Fibroblast of lung (primary cell): Measurements from ENCODE around the gene CDH4.

Experiments used
- EZH2 ChIP-seq: IDR thresholded peaks from 2 replicates; pipeline ENCODE4 v1.5.1; 2012; ENCODE audit warnings: low read length, control low read depth, mild to moderate bottlenecking; ENCODE audit errors: missing control alignments
- TF ChIP-seq, protein P1 (sequence below), 2 donors: IDR thresholded peaks in 1 of 2; conservative IDR thresholded peaks in 1 of 2; 1 replicate in 1 of 2; 2 replicates in 1 of 2; pipeline ENCODE4 v1.5.1; 2011 to 2012; ENCODE audit warnings: low read length in 2 of 2, control low read depth in 1 of 2, inconsistent platforms in 1 of 2, low read depth in 1 of 2, mild to moderate bottlenecking in 1 of 2

- no peak for TF ChIP-seq EZH2
- TF ChIP-seq, protein P1, sequence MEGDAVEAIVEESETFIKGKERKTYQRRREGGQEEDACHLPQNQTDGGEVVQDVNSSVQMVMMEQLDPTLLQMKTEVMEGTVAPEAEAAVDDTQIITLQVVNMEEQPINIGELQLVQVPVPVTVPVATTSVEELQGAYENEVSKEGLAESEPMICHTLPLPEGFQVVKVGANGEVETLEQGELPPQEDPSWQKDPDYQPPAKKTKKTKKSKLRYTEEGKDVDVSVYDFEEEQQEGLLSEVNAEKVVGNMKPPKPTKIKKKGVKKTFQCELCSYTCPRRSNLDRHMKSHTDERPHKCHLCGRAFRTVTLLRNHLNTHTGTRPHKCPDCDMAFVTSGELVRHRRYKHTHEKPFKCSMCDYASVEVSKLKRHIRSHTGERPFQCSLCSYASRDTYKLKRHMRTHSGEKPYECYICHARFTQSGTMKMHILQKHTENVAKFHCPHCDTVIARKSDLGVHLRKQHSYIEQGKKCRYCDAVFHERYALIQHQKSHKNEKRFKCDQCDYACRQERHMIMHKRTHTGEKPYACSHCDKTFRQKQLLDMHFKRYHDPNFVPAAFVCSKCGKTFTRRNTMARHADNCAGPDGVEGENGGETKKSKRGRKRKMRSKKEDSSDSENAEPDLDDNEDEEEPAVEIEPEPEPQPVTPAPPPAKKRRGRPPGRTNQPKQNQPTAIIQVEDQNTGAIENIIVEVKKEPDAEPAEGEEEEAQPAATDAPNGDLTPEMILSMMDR (conservative IDR thresholded peaks at IDR 0.05 in 1 of 2, IDR thresholded peaks at IDR 0.05 in 1 of 2; ENCODE audit: low read depth in 1 of 2, low read length in 2 of 2), result no peak
Measured at GRCh38 chr20:61857884-61858283, 605.8 kb downstream of the CDH4 start.
